A549 (cell line): ENCODE results near the gene NHERF1.

ENCODE experiments used
- BHLHE40 ChIP-seq: IDR thresholded peaks from 2 replicates; pipeline ENCODE4 v1.6.1; 2012; ENCODE audit warnings: low read depth, low read length, inconsistent platforms
- SMC3 ChIP-seq: fragments of >200 bp; sonication (Bioruptor Twin); formaldehyde crosslinking; IDR thresholded peaks from 3 replicates; pipeline ENCODE4 v1.6.1; 2018; ENCODE audit warnings: inconsistent platforms

- TF ChIP-seq BHLHE40: no peak
- TF ChIP-seq SMC3: peak; percentile 88
Observed at GRCh38 chr17:74770498-74771318, 22.3 kb downstream of the NHERF1 start.
